GM08714 (cell line): ENCODE measurements around the gene TEAD2.
A peak's percentile ranks its signal among the peaks of the same experiment; 100 is the strongest.

Source experiments
- H3K4me3 ChIP-seq: fragments of 200-500 bp; sonication (Bioruptor generic); 2 replicates; pipeline ENCODE4 v1.5.1; 2014; ENCODE audit warnings: mild to moderate bottlenecking, low read length, inconsistent platforms
- ZNF274 ChIP-seq: IDR thresholded peaks from 2 replicates; pipeline ENCODE4 v1.6.1; 2012; ENCODE audit warnings: mild to moderate bottlenecking, low read depth, low read length

The TEAD2 gene

DNA sequence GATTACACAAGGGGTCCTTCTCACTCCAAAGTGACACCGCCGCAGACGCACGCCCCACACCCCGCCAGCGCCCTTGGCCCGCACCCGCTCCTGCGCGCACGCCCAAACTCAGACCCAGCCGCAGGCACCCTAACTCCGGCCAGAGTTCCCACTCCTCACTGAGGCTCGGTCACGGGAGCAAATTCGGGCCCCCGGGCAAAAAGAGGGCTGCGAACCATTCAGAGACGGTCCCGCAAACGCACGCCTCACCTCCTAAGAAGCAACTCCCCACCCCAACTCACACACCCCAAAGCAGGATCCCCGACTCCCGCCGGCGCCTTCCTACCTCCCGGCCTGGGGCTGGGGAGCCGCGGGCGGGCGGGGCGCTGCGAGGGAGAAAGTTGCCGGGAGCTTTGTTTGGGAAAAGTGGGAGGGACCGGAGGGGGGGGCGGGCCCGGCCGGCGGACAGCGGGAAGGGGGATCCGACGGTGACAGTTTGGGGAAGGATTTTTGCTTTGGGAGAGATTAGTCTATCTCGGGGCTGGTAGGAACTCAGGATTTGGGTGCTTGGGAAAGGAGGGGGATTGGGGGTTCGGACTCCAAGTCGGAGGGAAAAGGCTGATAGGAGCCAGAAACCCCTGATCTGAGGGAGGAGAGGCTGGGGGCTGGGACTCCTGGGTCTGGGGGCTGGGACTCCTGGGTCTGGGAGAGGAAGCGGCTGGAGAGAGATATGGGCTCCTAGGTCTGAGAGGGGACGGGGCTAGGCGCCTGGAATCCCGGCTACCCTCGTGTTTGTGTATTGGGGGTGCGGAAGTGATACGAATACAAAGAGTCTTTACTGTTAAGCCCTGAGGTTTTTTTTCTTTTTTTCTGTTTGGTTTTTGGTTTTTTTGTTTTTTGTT lies at the start of gene TEAD2:
TSS of gene TEAD2 (minus strand) at position 369 of the 881 bp plus-strand sequence. CDS start 2,341 bp downstream, outside the sequence.
- TF ChIP-seq ZNF274 = no peak
- H3K4me3 ChIP-seq = peak within 1 kb of the TSS; percentile 11; the same call in 1 of the 2 replicates

DNA sequence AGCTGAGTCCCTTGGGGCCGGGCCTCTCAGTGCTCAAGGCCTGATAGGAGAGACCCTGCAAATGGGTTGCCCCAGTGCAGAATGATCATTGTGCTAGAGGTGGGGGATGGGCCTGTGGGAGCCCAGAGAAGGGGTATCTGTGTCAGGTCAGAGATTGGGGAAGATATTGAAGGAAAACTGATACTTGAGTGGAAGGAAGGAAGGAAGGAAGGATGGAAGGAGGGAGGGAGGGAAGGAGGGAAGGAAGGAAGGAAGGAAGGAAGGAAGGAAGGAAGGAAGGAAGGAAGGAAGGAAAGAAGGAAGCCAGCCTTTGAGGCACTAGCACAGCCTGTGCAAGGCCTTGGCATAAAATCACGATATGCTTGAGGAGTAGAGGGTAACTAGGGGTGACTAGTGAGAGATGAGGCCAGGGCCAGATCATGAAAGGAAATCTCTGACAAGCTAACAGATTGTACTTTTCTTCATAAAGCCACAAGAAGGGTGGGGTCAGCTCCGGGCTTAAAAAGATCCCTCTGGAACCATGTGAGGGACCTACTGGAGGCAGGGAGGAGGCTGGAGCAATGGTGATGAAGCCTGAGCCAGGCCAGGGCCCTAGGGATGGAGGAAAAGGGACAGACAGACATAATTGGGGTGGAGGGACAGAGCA lies 49.6 kb upstream of the TEAD2 start:
- H3K4me3 ChIP-seq = no peak overlapping the region
- no peak for TF ChIP-seq ZNF274

DNA sequence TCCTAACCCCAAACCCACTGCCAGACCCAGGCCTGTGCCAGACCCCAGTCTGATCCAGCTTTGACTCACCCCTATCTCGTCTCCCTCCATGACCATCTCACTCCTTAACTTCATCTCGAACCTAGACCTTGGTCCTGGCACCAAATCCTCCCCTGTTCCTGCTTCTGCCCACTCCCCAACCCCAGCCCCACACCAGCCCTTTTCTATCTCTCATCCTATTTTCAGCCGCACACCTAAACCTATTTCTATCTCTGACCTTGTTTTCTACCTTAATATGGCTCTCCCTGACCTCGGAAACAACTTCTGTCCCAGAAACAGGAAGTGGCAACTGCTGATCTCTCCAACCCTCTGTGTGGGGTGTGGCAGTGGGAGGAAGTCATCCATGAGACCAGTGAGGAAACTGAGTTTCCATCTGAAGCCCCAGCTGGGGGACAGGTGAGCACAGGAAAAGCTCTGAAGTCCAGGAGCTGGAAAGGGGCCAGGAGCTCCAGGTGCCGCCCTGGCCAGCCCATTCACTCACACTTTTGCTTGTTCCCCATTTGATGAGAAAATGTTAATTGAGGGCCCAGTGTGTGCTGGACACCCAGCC lies 47.3 kb upstream of the TEAD2 start:
- no peak overlapping the region for H3K4me3 ChIP-seq

DNA sequence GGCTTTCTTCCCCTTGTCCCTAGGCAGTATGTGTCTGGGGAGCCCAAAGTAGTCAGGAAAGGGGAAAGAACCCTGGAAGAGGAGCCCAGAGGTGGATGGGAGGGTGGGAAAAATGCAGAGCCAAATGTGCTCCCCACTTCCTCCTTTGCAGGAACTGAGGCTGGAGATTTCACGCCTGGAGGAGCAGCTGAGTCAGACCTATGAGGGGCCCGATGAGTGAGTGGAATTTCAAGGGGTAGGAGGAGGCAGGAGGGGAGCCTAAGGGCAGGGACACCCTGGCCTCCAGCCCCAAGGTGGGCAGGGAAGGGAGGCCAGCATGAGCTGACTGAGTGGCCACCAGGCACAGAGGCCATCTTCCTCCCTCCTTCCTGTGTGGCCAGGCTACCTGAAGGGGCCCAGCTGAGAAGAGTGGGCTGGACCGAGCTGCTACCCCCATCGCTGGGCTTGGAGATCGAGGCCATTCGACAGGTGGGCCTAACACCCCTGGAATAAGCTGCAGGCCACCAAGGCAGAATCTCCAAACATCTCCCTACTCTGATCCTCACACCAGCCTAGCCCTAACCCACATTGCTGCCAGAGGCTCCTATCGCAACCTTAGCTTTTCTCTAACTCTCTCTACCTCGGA lies 46.7 kb upstream of the TEAD2 start:
- no peak for TF ChIP-seq ZNF274
- no peak overlapping the region for H3K4me3 ChIP-seq

More for the DNA sequence above, 47.3 kb upstream of the TEAD2 start:
- no peak for TF ChIP-seq ZNF274

DNA sequence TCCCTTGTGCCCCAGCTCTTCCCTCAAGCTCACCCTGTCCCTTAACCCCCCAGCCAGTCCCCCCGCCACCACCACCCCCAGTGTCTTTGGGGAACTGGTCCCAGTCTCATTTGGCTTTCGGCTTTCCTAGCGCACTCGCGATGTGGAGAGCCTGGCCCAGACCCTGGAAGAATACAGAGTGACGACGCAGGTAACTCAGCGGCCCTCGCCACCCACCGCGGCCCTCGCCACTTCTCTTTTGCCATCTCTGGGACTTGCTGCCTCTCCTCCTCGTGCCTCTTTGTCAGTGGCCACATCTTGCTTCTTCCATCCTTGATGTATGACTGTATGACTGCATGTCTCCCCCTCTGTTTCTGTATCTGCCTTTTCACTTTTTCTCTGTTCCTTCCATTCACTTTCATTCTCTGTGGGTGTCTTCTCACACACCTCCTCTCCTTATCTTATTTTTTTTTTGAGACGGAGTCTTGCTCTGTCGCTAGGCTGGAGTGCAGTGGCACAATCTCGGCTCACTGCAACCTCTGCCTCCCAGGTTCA lies 45.3 kb upstream of the TEAD2 start:
- no peak overlapping the region for H3K4me3 ChIP-seq
- no peak for TF ChIP-seq ZNF274

DNA sequence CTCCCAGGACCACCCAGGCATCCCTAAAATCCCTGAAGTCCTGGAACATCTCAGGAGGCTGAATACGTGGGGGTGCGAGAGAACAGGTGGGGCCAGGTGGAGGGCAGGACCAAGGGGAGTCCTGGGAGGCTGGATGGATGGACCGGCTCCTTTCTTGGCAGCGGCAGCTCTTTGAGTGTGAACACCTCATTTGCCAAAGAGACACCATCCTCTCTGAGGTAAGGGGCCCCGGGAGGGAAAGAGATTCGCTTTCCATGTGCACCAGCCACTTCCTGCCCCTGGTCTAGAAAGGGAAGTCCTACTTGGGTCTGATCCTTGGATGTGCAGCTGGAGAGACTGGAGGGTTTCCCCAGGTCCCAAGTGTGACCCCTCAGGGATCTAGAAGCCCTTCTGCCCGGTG lies 44.9 kb upstream of the TEAD2 start:
- no peak overlapping the region for H3K4me3 ChIP-seq
- TF ChIP-seq ZNF274 = no peak

DNA sequence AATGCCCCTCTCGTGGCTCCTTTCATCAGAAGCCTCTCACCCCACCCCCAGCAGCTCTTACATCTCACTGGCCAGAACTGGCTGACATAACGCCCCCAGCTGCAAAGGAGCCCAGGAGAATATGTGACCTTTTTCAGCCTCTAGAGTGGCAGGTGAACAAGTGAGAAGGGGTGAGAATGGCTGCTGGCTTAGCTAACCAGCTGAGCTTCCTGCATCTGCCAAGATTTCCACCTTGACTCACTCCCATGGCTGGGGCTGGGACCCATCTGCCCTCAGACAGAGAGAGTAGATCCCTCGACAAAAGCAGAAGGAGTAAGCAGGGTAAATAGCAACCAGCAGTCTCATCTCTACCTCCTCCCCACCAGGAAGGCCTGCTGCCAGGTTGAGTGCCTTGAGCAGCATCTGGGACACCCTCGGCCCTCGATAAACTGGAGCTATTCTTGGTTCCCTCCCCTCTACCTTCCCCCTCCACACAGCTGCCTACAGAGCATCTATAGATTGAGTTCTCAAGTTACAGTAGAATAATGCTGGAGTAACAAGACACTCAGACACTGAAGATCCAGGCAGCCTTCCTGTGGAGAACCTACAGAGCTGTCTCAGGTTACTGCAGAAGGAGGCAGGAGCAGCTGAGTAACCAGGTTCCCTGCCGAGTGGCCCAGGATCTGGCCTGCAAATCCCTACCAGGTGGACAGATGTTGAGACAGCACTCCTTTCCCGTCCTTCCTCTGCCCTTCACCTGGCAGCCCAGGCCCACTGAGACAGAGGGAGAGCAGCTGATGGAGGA lies 41.4 kb upstream of the TEAD2 start:
- H3K4me3 ChIP-seq = no peak overlapping the region
- no peak for TF ChIP-seq ZNF274

DNA sequence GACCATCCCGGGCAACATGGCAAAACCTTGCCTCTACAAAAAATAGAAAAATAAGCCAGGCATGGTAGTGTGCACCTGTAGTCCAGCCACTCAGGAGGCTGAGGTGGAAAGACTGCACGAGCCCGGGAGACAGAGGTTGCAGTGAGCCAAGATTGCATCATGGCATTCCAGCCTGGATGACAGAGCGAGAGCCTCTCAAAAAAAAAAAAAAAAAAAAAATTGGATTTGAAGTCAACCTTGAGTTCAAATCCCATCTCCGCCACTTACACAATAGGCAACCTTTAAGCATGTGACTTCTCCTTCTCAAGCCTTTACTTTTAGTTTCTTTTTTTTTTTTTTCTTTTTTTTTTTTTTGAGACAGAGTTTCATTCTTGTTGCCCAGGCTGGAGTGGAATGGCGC lies 37.8 kb upstream of the TEAD2 start:
- no peak for TF ChIP-seq ZNF274
- no peak overlapping the region for H3K4me3 ChIP-seq

DNA sequence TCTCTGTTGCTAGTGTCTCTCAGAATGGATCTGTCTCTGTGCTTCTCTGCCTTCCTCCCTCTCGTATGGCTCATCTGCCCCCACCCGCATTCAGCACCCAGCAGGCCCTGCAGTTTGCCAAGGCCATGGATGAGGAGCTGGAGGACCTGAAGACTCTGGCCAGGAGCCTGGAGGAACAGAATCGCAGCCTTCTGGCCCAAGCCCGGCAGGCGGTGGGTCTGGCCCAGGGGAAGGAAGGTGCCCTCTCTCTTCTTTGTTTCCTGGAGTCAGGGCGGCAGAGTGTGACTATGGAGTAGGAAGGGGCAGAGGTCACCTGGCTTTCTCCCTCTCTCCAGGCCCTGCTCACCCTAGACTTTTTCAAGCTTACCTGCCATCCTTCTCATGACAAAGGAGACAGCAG lies 36.7 kb upstream of the TEAD2 start:
- TF ChIP-seq ZNF274 = no peak
- no peak overlapping the region for H3K4me3 ChIP-seq

DNA sequence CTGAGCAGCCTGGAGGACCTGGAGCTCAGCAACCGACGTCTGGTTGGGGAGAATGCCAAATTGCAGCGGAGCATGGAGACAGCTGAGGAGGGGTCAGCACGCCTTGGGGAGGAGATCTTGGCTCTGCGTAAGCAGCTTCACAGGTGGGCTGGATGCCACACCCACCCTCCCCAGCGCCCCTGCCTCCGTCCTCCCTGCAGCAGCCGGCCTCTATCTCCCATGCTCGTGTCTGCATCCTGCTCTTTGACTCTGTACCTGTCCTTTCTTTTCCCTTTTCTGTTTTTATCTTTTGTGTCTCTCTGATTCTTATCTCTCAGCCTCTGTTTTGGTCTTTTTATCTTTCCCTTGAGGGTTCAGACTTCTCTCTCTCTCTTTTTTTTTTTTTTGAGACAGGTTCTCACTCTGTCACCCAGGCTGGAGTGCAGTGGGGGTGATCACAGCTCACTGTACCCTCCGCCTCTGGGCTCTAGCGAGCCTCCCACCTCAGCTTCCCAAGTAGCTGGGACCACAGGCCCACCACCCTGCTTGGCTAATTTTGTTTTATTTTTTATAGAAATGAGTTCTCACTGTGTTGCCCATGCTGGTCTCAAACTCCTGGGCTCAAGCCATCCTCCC lies 35.9 kb upstream of the TEAD2 start:
- TF ChIP-seq ZNF274 = no peak
- no peak overlapping the region for H3K4me3 ChIP-seq

DNA sequence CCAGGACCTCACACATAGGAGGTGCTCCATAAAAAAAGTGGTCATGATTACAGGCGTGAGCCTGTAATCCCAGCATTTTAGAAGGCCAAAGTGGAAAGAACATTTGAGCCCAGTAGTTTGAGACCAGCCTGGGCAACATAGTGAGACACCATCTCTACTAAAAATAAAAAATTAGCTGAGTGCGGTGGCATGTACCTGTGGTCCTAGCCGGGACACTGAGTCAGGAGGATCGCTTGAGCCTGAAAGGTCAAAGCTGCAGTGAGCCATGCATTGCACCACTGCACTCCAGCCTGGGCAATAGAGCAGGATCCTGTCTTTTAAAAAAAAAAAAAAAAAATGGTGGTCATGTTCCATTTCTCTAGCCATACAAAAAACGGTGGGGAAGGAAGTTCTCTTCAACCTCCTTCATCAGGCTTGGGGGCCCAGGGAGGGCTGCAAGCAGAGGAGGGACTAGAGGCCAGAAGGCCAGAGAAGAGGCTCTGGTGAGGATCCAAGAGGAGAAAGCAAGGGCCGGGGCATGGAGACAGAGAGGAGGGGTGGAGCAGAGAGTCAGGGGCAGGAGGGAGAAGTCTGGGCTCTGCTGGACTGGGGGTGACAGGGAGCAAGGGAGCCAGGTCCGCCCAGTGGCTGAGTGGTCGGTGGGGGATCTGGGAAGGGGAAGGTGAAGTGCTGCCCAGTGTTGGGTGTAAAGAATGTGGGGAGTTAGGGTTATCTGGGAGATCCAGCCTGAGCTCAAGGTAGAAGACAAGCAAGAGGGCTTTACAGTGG lies 34.7 kb upstream of the TEAD2 start:
- no peak overlapping the region for H3K4me3 ChIP-seq
- TF ChIP-seq ZNF274 = no peak
